ENCODE results near the gene CYP4F3.

Gene CYP4F3

GRCh38 chr19:15618321-15618720 lies 22.4 kb upstream of the CYP4F3 start:
- ChIA-PET POLR2A (ENCODE audit: low non-redundant PET) (no interaction called here), CTCF (interaction anchor here (0.7 kb wide), 1 partner anchor 416 kb away, joined by 3 read pairs; no protein-coding TSS in a partner anchor)
- no peak overlapping the region for H3K27ac ChIP-seq
- TF ChIP-seq, protein P1, sequence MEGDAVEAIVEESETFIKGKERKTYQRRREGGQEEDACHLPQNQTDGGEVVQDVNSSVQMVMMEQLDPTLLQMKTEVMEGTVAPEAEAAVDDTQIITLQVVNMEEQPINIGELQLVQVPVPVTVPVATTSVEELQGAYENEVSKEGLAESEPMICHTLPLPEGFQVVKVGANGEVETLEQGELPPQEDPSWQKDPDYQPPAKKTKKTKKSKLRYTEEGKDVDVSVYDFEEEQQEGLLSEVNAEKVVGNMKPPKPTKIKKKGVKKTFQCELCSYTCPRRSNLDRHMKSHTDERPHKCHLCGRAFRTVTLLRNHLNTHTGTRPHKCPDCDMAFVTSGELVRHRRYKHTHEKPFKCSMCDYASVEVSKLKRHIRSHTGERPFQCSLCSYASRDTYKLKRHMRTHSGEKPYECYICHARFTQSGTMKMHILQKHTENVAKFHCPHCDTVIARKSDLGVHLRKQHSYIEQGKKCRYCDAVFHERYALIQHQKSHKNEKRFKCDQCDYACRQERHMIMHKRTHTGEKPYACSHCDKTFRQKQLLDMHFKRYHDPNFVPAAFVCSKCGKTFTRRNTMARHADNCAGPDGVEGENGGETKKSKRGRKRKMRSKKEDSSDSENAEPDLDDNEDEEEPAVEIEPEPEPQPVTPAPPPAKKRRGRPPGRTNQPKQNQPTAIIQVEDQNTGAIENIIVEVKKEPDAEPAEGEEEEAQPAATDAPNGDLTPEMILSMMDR (conservative IDR thresholded peaks at IDR 0.05; ENCODE audit: low read depth): no peak
- no peak for DNase-seq (ENCODE audit: low spot score)

DNA sequence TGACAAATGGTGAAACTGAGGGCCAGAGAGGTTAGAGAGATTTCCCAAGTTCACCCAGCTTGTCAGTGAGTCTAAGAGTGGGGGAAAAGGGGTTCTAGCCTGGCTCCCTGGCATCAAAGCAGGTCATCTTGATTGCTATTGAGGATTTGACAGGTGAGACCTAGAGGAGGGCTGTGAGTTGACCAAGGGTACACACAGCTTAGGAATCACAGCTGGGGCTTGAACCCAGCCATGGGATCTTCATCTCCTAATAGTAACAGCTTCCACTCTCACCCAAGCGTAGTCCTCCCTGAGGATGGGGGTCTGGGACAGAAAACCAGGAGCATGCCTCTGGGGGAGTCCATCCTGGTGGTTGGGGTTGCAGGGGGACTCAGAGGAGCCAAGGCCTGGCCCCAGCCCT lies 18.9 kb upstream of the CYP4F3 start:
- no peak for DNase-seq (ENCODE audit: low spot score)
- no peak overlapping the region for H3K27ac ChIP-seq
- ChIA-PET CTCF (no interaction called here), POLR2A (ENCODE audit: low non-redundant PET) (no interaction called here)
- TF ChIP-seq, protein P1 (conservative IDR thresholded peaks at IDR 0.05; ENCODE audit: low read depth): no peak

DNA sequence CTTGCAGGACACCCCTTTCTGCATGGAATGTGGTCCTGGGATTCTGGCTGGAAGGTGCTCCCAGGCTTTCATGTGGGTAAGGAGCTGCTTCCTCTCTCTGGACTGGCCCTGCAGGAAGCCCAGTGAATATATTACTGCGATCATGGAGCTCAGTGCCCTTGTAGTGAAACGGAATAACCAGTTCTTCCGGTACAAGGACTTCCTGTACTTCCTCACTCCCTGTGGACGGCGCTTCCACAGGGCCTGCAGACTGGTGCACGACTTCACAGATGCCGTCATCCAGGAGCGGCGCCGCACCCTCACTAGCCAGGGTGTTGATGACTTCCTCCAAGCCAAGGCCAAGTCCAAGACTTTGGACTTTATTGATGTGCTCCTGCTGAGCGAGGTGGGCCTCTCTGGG lies 17.7 kb upstream of the CYP4F3 start:
- no peak overlapping the region for H3K27ac ChIP-seq
- POLR2A ChIA-PET (ENCODE audit: low non-redundant PET): no interaction called here
- CTCF ChIA-PET: interaction anchor here (0.5 kb wide), 1 partner anchor 465 kb away, joined by 3 read pairs; no protein-coding TSS in a partner anchor
- TF ChIP-seq, protein P1 (conservative IDR thresholded peaks at IDR 0.05; ENCODE audit: low read depth): no peak
- DNase-seq (ENCODE audit: low spot score): no peak

- no peak for DNase-seq (ENCODE audit: low spot score)
- H3K27ac ChIP-seq: no peak overlapping the region
- TF ChIP-seq, protein P1 (conservative IDR thresholded peaks at IDR 0.05; ENCODE audit: low read depth): no peak
- ChIA-PET CTCF (interaction anchor here (0.5 kb wide), 1 partner anchor 28 kb away, joined by 3 read pairs; no protein-coding TSS in a partner anchor), POLR2A (ENCODE audit: low non-redundant PET) (no interaction called here)
Observed at GRCh38 chr19:15623711-15624318, 16.9 kb upstream of the CYP4F3 start.

DNA sequence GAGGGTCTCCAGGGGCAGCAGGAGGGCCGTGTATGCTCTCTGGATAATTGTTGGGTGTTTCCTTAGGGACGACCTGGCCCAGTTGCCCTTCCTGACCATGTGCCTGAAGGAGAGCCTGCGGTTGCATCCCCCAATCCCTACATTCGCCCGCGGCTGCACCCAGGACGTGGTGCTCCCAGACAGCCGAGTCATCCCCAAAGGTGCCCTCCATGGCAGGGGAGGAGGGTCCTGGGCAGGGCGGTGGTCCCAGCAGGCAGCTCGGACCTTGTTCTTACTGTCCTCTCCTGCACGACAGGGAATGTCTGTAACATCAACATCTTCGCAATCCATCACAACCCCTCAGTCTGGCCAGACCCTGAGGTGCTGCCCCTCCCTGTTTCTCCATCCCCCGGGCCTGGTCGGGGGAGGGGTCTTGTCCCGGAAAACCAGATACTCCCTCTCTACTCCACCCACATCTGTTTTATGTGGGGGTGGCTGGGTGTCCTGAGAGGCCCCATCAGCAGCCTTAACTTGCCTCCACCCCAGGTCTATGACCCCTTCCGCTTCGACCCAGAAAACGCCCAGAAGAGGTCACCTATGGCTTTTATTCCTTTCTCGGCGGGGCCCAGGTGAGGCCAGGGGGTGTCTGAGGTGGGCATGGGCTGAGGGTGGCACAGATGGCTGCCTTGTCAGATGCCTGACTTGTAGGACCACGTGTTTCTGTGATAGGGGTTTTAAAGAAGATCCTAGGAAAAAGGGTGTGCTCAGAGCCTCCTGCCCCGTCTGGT lies 12.3 kb upstream of the CYP4F3 start:
- POLR2A ChIA-PET (ENCODE audit: low non-redundant PET): no interaction called here
- H3K27ac ChIP-seq: no peak overlapping the region
- TF ChIP-seq, protein P1 (conservative IDR thresholded peaks at IDR 0.05; ENCODE audit: low read depth): no peak
- CTCF ChIA-PET: interaction anchor here (0.6 kb wide), 2 partner anchors 510 to 553 kb away, joined by 3 read pairs; no protein-coding TSS in a partner anchor
- DNase-seq (ENCODE audit: low spot score): no peak

- CTCF ChIA-PET: interaction anchor here (0.5 to 1.3 kb wide), 16 partner anchors 20 to 552 kb away, joined by 3 to 9 read pairs (median 3); partner anchors contain the start of gene PGLYRP2
- TF ChIP-seq, protein P1 (conservative IDR thresholded peaks at IDR 0.05; ENCODE audit: low read depth): peak; percentile 99
- POLR2A ChIA-PET (ENCODE audit: low non-redundant PET): no interaction called here
- H3K27ac ChIP-seq: no peak overlapping the region
- DNase-seq (ENCODE audit: low spot score): peak; percentile 81
Observed at GRCh38 chr19:15629003-15629880, 11.5 kb upstream of the CYP4F3 start.

Data from RWPE1 (cell line).